OCI-LY3 (cell line): ENCODE data around the gene GGTA1.

Experiments used
- EZH2phosphoT487 ChIP-seq: fragments of 200-600 bp; shearing (Covaris generic); IDR thresholded peaks from 2 replicates; pipeline ENCODE4 v1.6.1; 2018; ENCODE audit warnings: antibody characterized with exemption, mixed run types, low read depth
- TF ChIP-seq, protein P1 (sequence below): fragments of 200-600, 300-600 bp; sonication (generic); IDR thresholded peaks from 2 replicates; pipeline ENCODE4 v1.5.1; 2014; ENCODE audit warnings: antibody characterized with exemption, low read length, low read depth

DNA sequence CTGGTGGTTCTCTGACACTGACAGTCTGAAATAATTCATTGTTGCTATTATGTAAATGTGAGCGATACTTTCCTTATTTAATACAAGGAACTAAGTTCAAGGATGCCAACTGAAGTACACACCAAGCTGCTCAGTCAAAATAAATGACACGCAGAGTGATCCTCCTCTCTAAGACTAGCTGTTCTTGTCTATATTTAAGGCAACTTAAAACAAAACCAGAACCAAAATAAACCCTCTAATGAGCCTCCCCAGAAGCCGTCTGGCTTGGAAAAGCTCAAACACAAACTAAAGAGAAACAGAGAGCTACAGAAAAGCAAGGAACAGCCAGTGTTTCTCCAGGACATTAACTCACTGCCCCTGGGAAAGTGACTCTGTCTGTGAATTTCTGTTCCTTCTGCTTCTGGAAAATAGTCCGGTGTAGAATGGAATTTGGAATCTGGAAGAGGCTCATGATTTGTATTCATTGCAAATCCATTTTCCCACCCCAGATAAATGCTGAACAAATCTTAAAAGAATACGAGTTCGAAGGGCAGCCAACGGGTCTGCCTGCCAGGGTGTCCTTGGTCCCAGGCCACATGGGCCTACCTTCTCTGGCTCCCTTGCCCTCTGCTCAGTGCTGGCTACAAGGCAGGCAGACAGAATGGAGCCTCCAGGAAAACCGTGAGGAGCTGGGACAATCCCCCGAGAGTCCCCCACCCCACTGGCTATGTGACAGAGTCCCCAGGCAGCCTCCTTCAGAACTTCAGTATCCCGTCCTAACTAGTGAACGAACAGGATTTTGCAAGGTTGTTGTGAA is 14.8 kb downstream of the GGTA1 start:
- TF ChIP-seq, protein P1, sequence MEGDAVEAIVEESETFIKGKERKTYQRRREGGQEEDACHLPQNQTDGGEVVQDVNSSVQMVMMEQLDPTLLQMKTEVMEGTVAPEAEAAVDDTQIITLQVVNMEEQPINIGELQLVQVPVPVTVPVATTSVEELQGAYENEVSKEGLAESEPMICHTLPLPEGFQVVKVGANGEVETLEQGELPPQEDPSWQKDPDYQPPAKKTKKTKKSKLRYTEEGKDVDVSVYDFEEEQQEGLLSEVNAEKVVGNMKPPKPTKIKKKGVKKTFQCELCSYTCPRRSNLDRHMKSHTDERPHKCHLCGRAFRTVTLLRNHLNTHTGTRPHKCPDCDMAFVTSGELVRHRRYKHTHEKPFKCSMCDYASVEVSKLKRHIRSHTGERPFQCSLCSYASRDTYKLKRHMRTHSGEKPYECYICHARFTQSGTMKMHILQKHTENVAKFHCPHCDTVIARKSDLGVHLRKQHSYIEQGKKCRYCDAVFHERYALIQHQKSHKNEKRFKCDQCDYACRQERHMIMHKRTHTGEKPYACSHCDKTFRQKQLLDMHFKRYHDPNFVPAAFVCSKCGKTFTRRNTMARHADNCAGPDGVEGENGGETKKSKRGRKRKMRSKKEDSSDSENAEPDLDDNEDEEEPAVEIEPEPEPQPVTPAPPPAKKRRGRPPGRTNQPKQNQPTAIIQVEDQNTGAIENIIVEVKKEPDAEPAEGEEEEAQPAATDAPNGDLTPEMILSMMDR = no peak
- no peak for TF ChIP-seq EZH2phosphoT487
